SK-N-SH (cell line): ENCODE data around the gene HOXA4. TPM values are rescaled to one million over a fixed set of nuclear protein-coding genes. Genes with fewer than 3 reads are reported as not detected.

Experiments used
- CTCF ChIA-PET: fragments of 300-600, 350-600 bp; formaldehyde crosslinking; extraction: SDS; loops from one replicate; lab custom pipeline; 2021; lab: Yijun Ruan, JAX
- POLR2A ChIA-PET: fragments of 350-600 bp; sonication (Branson Sonifier 250); formaldehyde crosslinking; extraction: SDS; loops from one replicate; lab custom pipeline; 2020; ENCODE audit warnings: antibody characterized with exemption, inconsistent platforms; lab: Yijun Ruan, JAX
- DNase-seq: peaks from one replicate; pipeline ENCODE4 v3.0.0; 2012
- H2AFZ ChIP-seq: fragments of 200-600 bp; sonication (generic); 2 replicates; pipeline ENCODE4 v1.8.1; 2016; ENCODE audit warnings: antibody characterized with exemption, mild to moderate bottlenecking, low read depth
- H3F3A ChIP-seq: fragments of 200-600 bp; sonication (generic); replicated peaks from 2 replicates; pipeline ENCODE3; 2016; ENCODE audit warnings: antibody characterized with exemption, mild to moderate bottlenecking; ENCODE audit not compliant: insufficient read depth
- H3K27ac ChIP-seq, 2 experiments: fragments of 200-500 bp in 1 of 2; fragments of 200-600 bp in 1 of 2; sonication (Bioruptor generic) in 1 of 2; sonication (generic), shearing (Covaris generic) in 1 of 2; 2 replicates each; pipeline versions ENCODE4 v1.5.1 to v1.6.1; 2014 to 2016; ENCODE audit warnings: low read depth in 2 of 2, inconsistent platforms in 1 of 2, low read length in 1 of 2, mild to moderate bottlenecking in 1 of 2, mixed read lengths in 1 of 2
- H3K27me3 ChIP-seq: fragments of 200-600 bp; sonication (generic), shearing (Covaris generic); 2 replicates; pipeline ENCODE4 v1.6.1; 2016; ENCODE audit warnings: mixed run types; ENCODE audit not compliant: insufficient read depth
- H3K36me3 ChIP-seq, 2 experiments: fragments of 200-500 bp in 1 of 2; fragments of 200-600 bp in 1 of 2; sonication (Bioruptor generic) in 1 of 2; sonication (generic) in 1 of 2; replicated peaks in 1 of 2; 2 replicates each; pipeline versions ENCODE3 to v1.5.1; 2014 to 2016; ENCODE audit warnings: low read length in 1 of 2, mild to moderate bottlenecking in 1 of 2; ENCODE audit not compliant: insufficient read depth in 2 of 2, control insufficient read depth in 1 of 2
- H3K4me1 ChIP-seq, 2 experiments: fragments of 200-500 bp in 1 of 2; fragments of 200-600 bp in 1 of 2; sonication (Bioruptor generic) in 1 of 2; sonication (generic), shearing (Covaris generic) in 1 of 2; 2 replicates each; pipeline versions ENCODE4 v1.5.1 to v1.6.1; 2014 to 2016; ENCODE audit warnings: low read depth in 1 of 2, low read length in 1 of 2, mixed run types in 1 of 2; ENCODE audit not compliant: insufficient read depth in 2 of 2, control insufficient read depth in 1 of 2
- H3K4me2 ChIP-seq: fragments of 200-600 bp; sonication (generic), shearing (Covaris generic); 2 replicates; pipeline ENCODE4 v1.6.1; 2017; ENCODE audit warnings: mixed run types
- H3K4me3 ChIP-seq, 2 experiments: fragments of 200-500 bp in 1 of 2; fragments of 200-600 bp in 1 of 2; sonication (Bioruptor generic) in 1 of 2; sonication (generic), shearing (Covaris generic) in 1 of 2; 2 replicates each; pipeline versions ENCODE4 v1.5.1 to v1.8.1; 2014 to 2016; ENCODE audit warnings: low read depth in 2 of 2, inconsistent platforms in 1 of 2, low read length in 1 of 2, mild to moderate bottlenecking in 1 of 2, mixed read lengths in 1 of 2, moderate library complexity in 1 of 2
- H3K79me2 ChIP-seq: fragments of 200-600 bp; sonication (generic); 2 replicates; pipeline ENCODE4 v1.8.1; 2017; ENCODE audit warnings: mild to moderate bottlenecking; ENCODE audit not compliant: insufficient read depth
- H3K9ac ChIP-seq: fragments of 200-600 bp; sonication (generic); 2 replicates; pipeline ENCODE4 v1.6.1; 2017; ENCODE audit warnings: mixed run types
- H3K9me2 ChIP-seq: fragments of 200-600 bp; sonication (generic); 2 replicates; pipeline ENCODE4 v1.6.1; 2017; ENCODE audit warnings: mixed run types
- H3K9me3 ChIP-seq: fragments of 200-600 bp; sonication (generic); 2 replicates; pipeline ENCODE4 v1.6.1; 2017; ENCODE audit warnings: mixed run types, mild to moderate bottlenecking, moderate library complexity
- H4K20me1 ChIP-seq: fragments of 200-600 bp; sonication (generic); 2 replicates; pipeline ENCODE4 v1.6.1; 2017; ENCODE audit warnings: mild to moderate bottlenecking, mixed run types; ENCODE audit not compliant: insufficient read depth
- CHD2 ChIP-seq: fragments of 150-350 bp; IDR thresholded peaks from 2 replicates; pipeline ENCODE4 v1.6.1; 2018; ENCODE audit warnings: low read length; ENCODE audit not compliant: partially characterized antibody
- EP300 ChIP-seq, 2 experiments: IDR thresholded peaks; 2 replicates each; pipeline versions ENCODE4 v1.4.0 to v1.6.1; 2012; ENCODE audit warnings: borderline replicate concordance in 1 of 2, low read depth in 1 of 2, low read length in 1 of 2
- FOSL2 ChIP-seq: IDR thresholded peaks from 2 replicates; pipeline ENCODE4 v1.4.0; 2012; ENCODE audit warnings: low read depth, mild to moderate bottlenecking, moderate library complexity, borderline replicate concordance
- FOXJ3 ChIP-seq: sonication (generic); formaldehyde crosslinking; IDR thresholded peaks from 2 replicates; pipeline ENCODE4 v1.5.1; 2020; ENCODE audit warnings: mild to moderate bottlenecking, missing genetic modification reagents
- FOXM1 ChIP-seq: IDR thresholded peaks from 2 replicates; pipeline ENCODE4 v1.4.0; 2012; ENCODE audit warnings: low read depth, mild to moderate bottlenecking
- GATA2 ChIP-seq: sonication (generic); formaldehyde crosslinking; IDR thresholded peaks from 2 replicates; pipeline ENCODE4 v1.5.0; 2020; ENCODE audit warnings: mild to moderate bottlenecking, missing genetic modification reagents
- MAX ChIP-seq: IDR thresholded peaks from 2 replicates; pipeline ENCODE4 v1.4.0; 2012; ENCODE audit warnings: low read depth
- MEF2A ChIP-seq: IDR thresholded peaks from 2 replicates; pipeline ENCODE4 v1.4.0; 2012; ENCODE audit warnings: low read depth, borderline replicate concordance
- MXI1 ChIP-seq: IDR thresholded peaks from 2 replicates; pipeline ENCODE4 v1.6.1; 2012; ENCODE audit warnings: mild to moderate bottlenecking, low read depth, low read length, improper control_type of control experiment
- NFIC ChIP-seq: IDR thresholded peaks from 2 replicates; pipeline ENCODE4 v1.4.0; 2012; ENCODE audit warnings: borderline replicate concordance
- PBX3 ChIP-seq: IDR thresholded peaks from 2 replicates; pipeline ENCODE4; 2012
- POLR2AphosphoS5 ChIP-seq: IDR thresholded peaks from 2 replicates; pipeline ENCODE4 v1.6.1; 2012; ENCODE audit warnings: low read depth, low read length
- RAD21 ChIP-seq: IDR thresholded peaks from 2 replicates; pipeline ENCODE4 v1.6.1; 2012; ENCODE audit warnings: mild to moderate bottlenecking, low read length
- RCOR1 ChIP-seq: fragments of 150-350 bp; IDR thresholded peaks from 2 replicates; pipeline ENCODE4 v1.6.1; 2017; ENCODE audit warnings: antibody characterized with exemption, low read length
- RFX5 ChIP-seq: IDR thresholded peaks from 2 replicates; pipeline ENCODE4 v1.6.1; 2012; ENCODE audit warnings: mild to moderate bottlenecking, improper control_type of control experiment, low read length
- RXRA ChIP-seq: IDR thresholded peaks from 2 replicates; pipeline ENCODE4 v1.4.0; 2012; ENCODE audit warnings: low read depth, mild to moderate bottlenecking, borderline replicate concordance
- SIN3A ChIP-seq: IDR thresholded peaks from 2 replicates; pipeline ENCODE4 v1.6.1; 2012; ENCODE audit warnings: low read depth, mild to moderate bottlenecking, low read length, moderate library complexity, borderline replicate concordance
- SMC3 ChIP-seq: IDR thresholded peaks from 2 replicates; pipeline ENCODE4 v1.6.1; 2012; ENCODE audit warnings: low read depth, low read length, improper control_type of control experiment
- TAF1 ChIP-seq: IDR thresholded peaks from 2 replicates; pipeline ENCODE4 v1.6.1; 2012; ENCODE audit warnings: low read depth, mild to moderate bottlenecking, low read length, moderate library complexity, borderline replicate concordance
- USF2 ChIP-seq: fragments of 150-350 bp; IDR thresholded peaks from 2 replicates; pipeline ENCODE4 v1.6.1; 2017; ENCODE audit warnings: antibody characterized with exemption, low read length, low read depth, borderline replicate concordance
- WGBS: methylation state at CpG from one replicate; pipeline ENCODE4 v1.1.6; 2017; ENCODE audit warnings: low lambda C conversion rate; 5-methylcytosine and 5-hydroxymethylcytosine counted together
- polyA plus RNA-seq, 3 experiments: library from polyadenylated mRNA; depleted of rRNA; stranded (reverse); fragments of >200 nt; gene quantifications; 2 replicates each; pipeline ENCODE4 v1.2.3, GENCODE V29; 2012

Gene HOXA4
- polyA plus RNA-seq, 1 of the 3 experiments (the other 2 are of a cell fraction) = not detected

GRCh38 chr7:27167916-27168264 lies 37.3 kb upstream of the HOXA4 start:
- ChIA-PET POLR2A (no interaction called here), CTCF (interaction anchor here (0.6 to 12.1 kb wide), 12 partner anchors 7 to 1430 kb away, joined by 3 to 205 read pairs (median 4); partner anchors contain the start of genes HOXA10, HOXA3 and HOXA7)
- no peak for TF ChIP-seq GATA2 (CRISPR knock-in tag)
- TF ChIP-seq SIN3A = no peak
- no peak for TF ChIP-seq NFIC
- no peak for TF ChIP-seq SMC3
- no peak for TF ChIP-seq MEF2A
- TF ChIP-seq USF2 = no peak
- TF ChIP-seq RCOR1 = no peak
- TF ChIP-seq MXI1 = no peak
- TF ChIP-seq RAD21 = no peak
- TF ChIP-seq POLR2AphosphoS5 = no peak
- TF ChIP-seq FOXJ3 (CRISPR knock-in tag) = no peak
- no peak for TF ChIP-seq TAF1
- TF ChIP-seq FOXM1 = no peak
- TF ChIP-seq RFX5 = no peak
- TF ChIP-seq FOSL2 = no peak
- TF ChIP-seq PBX3 = no peak
- TF ChIP-seq CHD2 = no peak
- TF ChIP-seq RXRA = no peak
- no peak for TF ChIP-seq MAX
- TF ChIP-seq EP300 (IDR thresholded peaks at IDR 0.05; ENCODE audit: borderline replicate concordance in 1 of 2, low read depth in 1 of 2, low read length in 1 of 2) = no peak
- Histone ChIP-seq H3K27me3 (peaks cover 100% of the 10 kb centered on the region), H3K9me3 (no peaks in the 10 kb centered on the region), H3K79me2 (no peaks in the 10 kb centered on the region), H3K9me2 (no peaks in the 10 kb centered on the region), H3K9ac (no peak overlapping the region), H2AFZ (no peak overlapping the region), H3K4me2 (no peak overlapping the region), H3K27ac (no peak overlapping the region), H3K36me3 (no peaks in the 10 kb centered on the region), H3K4me3 (no peak overlapping the region), H4K20me1 (peaks cover 13% of the 10 kb centered on the region), H3F3A (peaks cover 15% of the 10 kb centered on the region), H3K4me1 (peaks cover 0 to under 1% of the 10 kb centered on the region in 2 experiments; a peak in 1 of 4 replicates)
- no peak for DNase-seq
- 24% methylated on average over 4 of the region's 4 CpGs for WGBS
